NCI-H526 (cell line): ENCODE measurements around the gene CCDC183.
"Not testable (repeated sequence)": the region's sequence is repeated elsewhere in the genome, so short reads cannot be mapped to it uniquely, and the experiment has no call there.

Experiments used
- DNase-seq, 2 experiments: peaks; one replicate each; lab custom pipeline; 2025; lab: John Stamatoyannopoulos, UW

CCDC183 gene

GRCh38 chr9:136760834-136761544 is 35.1 kb upstream of the CCDC183 start:
- peak; percentile 16 to 68 for DNase-seq

DNA sequence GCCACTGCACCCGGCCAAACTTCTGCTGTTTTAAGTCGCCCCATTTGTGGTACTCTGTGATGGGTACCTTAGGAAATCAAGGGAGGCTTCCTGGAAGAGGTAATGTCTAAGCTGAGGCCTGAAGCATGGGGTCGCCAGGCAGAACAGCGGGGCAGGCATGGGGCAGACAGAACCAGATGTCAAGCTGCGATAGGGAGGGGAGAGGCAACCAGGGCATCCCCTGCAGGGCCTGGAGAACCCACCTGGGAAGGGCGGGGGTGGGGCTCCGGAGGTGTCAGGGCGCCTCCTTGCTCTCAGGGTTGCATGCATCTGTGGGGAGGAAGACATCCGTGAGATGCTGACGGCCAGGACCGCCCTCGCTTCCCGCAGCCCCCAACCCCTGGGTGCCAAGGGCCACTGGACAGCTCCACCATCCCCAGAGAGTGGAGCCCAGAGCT is 34.6 kb upstream of the CCDC183 start:
- DNase-seq = no peak

GRCh38 chr9:136762221-136762691 is 33.9 kb upstream of the CCDC183 start:
- no peak for DNase-seq

GRCh38 chr9:136762915-136763648 is 33.1 kb upstream of the CCDC183 start:
- peak in 1 of 2 experiments; percentile 81 for DNase-seq

- no peak for DNase-seq
Measured at GRCh38 chr9:136763649-136764035, 32.5 kb upstream of the CCDC183 start.

DNA sequence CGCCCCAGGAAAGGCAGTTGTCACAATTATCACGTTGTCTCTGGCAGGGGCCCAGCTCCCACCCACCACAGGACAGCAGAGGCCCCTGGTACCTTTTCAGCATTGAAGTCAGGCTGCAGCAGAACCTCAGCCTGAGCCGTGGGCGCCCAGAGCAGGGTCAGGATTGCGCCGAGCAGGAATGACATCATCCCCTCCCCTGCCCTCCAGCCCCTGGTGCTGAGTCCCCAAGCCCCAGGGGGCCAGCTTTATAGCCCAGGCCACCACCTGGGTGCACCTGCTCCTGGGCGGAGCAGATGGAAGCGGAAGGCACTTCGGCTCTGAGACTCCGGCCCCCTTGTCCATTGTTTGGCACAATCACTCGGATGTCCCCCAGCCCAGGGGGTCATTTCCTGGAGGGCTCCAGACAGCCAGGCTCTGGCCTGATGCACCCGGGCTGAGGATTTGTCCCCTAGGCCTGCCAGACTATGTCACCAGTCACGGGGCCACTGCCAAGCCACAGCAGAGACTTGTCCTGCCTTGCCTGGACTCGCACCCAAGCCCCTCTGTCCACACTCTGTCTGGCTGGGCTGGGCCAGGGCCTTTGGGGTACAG is 31.7 kb upstream of the CCDC183 start, which contains the start of gene LCN15:
Gene LCN15 (minus strand): TSS at position 218 of the 591 bp plus-strand sequence. CDS start 30 bp downstream, at position 188.
- no peak for DNase-seq

GRCh38 chr9:136765041-136765440 is 31.1 kb upstream of the CCDC183 start:
- no peak for DNase-seq

DNA sequence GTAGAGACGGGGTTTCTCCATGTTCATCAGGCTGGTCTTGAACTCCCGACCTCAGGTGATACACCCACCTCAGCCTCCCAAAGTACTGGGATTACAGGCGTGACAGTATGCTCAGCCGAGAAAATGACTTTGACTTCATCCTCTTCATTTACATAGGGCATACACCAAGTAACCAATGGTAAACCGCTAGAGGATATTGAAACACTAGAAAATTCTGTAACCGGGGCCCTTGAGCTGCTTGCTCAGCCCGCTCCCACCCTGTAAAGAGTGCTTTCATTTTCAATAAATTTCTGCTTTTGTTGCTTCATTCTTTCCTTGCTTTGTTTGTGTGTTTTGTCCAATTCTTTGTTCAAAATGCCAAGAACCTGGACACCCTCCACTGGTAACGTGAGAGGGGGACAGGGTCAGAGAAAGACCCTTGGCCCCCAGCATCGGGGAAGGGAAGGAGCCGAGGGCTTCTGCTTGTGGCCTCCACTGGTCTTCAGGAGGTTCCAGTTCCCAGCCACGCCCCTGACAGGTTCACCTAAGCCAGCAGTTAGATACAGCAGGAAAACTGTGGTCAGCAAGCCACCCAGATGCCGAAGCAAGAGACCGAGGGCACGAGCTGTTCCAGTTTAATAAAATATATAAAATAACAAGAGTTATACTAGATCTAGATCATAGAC is 30.3 kb upstream of the CCDC183 start:
- DNase-seq = not testable (repeated sequence)

DNA sequence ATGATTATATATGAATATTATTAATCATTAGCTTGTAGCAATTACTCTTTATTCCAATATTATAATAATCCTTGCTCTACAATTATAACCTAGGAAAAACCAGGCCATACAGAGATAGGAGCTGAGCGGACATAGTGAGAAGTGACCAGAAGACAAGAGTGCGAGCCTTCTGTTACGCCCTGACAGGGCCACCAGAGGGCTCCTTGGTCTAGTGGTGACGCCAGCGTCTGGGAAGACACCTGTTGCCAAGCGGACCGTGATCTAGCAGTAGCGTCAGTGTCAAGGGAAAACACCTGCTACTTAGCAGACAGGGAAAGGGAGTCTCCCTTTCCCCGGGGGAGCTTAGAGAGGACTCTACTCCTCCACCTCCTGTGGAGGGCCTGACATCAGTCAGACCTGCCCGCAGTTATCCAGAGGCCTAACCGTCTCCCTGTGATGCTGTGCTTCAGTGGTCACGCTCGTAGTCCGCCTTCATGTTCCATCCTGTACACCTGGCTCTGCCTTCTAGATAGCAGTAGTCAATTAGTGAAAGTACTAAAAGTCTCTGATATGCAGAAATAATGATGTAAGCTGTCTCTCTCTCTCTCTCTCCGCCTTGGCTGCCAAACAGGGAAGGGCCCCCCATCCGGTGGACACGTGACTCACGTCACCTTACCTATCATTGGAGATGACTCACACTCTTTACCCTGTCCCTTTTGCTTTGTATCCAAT is 29.6 kb upstream of the CCDC183 start:
- peak; percentile 36 to 71 for DNase-seq

DNA sequence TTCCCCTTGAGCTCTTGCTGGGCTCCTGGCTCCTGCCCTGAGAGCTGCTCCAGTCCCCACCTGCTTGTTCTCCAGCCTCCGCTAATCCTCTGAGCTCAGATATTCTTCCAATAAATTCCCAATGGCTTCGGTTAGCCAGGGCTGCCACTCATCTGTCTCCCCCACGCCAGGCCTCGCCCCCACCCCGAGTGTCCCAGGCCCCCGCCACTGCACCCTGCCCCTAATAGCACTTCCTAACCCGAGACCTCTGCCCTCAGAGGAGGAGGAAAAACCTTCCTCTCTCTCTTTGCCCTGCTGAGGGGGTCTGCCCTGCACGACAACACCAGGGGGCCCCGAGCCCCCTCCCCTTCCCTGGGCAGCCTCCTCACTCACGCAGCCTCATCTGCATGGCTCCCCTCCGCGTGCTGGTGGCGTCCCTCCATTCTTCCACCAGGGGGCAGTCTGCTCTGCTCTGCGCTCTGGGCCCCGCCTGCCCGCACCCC is 26.4 kb upstream of the CCDC183 start:
- DNase-seq = peak in 1 of 2 experiments; percentile 60

DNA sequence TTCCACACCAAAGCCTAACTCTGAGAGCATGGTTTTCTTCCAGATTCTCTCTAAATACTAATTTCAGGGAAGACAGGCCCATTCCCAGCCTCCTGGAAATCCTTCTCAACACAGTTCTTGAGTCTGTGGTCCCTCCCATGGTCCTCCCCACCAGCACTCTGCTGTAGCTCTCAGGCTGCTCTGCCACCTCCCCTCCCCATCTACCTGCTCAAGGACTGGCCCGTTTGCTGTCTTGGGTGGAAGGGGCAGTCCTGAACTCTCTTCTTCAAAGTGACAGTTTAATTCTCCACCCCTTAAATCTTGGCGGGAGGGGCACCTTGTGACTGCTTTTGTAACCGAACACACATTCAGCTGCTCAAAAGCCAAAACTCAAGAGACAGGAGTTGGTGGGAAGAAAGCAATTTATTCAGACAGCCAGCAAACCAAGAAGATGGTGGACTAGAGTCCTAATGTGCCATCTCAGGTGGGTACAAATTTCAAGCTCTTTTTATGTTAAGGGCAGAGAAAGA is 24.2 kb upstream of the CCDC183 start:
- no peak for DNase-seq

- DNase-seq = peak; percentile 25 to 34
Measured at GRCh38 chr9:136773386-136774044, 22.6 kb upstream of the CCDC183 start.

DNA sequence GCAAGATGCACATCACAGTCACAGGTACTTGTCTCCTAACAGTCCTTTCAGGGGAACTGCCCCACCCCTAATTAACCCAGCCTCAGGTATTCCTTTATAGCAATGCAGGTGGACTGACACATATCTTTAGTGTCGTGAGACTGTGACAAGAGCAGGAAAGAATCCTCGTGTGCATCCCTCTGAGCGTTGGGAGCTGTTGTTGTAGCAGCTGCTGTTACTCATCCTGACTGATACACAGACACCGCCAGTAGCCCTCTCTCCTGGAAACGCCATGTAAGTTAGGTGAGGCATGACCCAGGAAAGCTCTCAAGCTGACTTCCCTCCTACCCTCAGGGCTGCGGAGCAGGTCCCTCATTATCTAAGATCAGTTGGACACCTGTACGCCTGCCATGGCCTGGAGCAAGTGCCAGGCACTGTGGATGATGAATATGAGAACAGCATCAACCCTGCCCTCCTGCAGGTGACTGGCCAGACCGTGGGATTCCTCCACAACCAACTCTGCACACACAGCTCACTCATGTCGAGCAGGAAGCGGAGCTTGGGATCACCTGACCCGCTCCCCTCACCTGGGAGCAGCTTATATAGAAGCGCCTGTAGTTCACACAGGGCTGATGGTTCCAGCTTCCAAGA is 21.6 kb upstream of the CCDC183 start:
- no peak for DNase-seq

DNA sequence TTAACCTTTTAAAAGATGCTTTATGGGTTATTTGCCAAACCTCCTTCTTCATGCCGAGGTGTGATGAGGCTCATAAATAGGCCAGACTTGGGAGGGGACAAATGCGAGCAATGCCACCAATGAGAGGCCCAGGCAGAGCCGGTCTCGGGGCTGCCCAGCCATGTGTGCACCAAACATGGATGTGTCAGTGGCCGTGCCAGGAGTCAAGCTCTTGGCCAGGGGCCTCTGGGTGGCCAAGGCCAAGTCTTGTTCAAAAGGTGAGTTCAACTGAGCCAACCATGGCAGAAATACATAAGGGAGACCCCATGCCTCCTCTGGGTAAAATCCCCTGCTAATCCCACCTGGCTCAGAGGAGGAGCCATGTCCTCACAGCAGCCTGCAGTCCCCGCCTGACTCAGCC is 20.9 kb upstream of the CCDC183 start:
- DNase-seq = no peak

GRCh38 chr9:136776947-136777346 is 19.2 kb upstream of the CCDC183 start:
- no peak for DNase-seq

DNA sequence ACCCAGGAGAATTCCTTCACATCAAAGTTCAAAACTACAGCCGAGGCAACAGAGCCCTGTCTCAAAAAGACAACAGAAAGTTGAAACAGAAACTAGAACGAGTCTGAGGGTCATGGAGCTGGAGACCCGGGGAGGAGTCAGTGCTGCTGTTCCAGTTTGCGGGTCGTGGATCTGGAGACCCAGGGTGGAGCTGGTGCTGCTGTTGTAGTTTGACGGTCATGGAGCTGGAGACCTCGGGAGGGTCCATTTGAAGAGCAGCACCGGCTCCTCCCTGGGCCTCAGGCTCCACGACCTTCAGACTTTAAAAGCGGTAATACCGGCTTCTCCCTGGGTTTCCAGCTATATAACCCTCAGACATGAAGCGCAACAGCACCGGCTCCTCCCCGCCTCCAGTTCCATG is 18.8 kb upstream of the CCDC183 start:
- DNase-seq = no peak

DNA sequence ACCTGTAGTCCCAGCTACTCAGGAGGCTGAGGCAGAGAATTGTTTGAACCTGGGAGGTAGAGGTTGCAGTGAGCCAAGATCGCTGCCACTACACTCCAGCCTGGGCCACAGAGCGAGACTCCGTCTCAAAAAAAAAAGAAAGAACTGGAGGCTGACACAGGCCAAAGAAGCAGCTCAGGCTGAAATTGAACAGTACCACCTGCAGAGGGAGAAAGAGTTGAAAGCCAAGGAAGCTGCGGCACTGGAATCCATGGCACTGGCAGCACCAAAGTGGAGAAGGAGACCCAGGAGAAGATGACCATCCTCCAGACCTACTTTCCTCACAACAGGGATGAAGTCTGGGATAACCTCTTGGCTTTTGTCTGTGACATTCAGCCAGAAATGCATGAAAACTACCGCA is 16.3 kb upstream of the CCDC183 start:
- no peak for DNase-seq

- DNase-seq = no peak
Measured at GRCh38 chr9:136782452-136782851, 13.7 kb upstream of the CCDC183 start.

DNA sequence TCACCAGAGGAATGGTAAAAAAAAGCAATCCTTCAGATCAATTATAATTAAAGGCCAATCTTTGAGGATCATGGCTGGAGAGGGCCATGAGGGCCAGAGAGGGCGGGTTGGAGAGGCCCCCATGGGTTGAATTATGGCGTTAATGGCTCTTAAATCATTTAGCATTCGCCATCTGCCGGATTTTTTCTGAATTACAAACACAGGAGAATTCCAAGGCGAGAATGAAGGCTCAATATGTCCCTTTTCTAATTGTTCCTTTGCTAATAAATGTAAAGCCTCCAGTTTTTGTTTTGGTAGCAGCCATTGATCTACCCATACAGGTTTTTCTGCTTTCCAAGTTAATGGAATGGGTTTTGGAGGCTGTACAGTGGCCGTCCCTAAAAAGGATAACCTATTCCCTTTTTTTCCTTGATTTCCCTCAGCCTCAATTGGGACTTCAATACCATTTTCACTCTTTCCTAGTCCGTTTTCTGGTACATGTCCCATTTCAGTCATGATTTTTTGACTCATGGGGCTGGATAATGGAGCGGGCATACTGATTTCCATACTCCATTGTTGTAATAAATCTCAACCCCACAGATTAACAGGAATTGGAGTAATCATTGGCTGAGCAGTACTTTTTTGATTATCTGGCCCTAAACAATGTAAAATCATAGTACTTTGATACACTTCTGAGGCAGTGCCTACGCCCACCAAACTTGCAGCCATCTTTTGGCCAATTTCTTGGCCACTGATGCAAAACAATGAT is 11.7 kb upstream of the CCDC183 start:
- DNase-seq = peak in 1 of 2 experiments; percentile 49

DNA sequence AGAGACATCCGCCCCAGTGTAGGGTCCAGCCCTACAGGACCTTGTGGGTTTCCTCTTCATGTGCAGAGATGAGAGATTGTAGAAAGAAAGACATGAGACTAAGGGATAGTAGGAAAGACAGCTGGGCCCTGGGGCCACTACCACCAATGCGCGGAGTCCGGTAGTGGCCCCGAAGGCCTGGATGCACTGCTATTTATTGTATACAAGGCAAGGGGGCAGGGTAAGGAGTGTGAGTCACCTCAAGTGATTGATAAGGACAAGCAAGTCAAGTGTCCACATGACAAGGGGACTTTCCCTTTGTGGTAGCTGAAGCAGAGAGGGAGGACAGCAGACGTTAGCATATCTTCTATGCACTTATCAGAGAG is 11.2 kb upstream of the CCDC183 start:
- DNase-seq = no peak
